Endothelial cell (in vitro differentiated cells): ENCODE results near the gene ELF5. TPM values are rescaled to one million over a fixed set of nuclear protein-coding genes. Genes with fewer than 3 reads are reported as not detected.
A peak's percentile ranks its signal among the peaks of the same experiment; 100 is the strongest.

Experiments
- DNase-seq: peaks from one replicate; pipeline ENCODE4 v3.0.0; 2021; ENCODE audit warnings: low spot score
- H3K27ac Mint-ChIP-seq: one replicate; pipeline ENCODE4 v1.8.0; 2021; ENCODE audit warnings: mixed read lengths, inconsistent platforms; ENCODE audit not compliant: unreplicated experiment
- H3K27me3 Mint-ChIP-seq: one replicate; pipeline ENCODE4 v1.8.0; 2021; ENCODE audit warnings: mild to moderate bottlenecking, moderate library complexity, mixed read lengths, inconsistent platforms; ENCODE audit not compliant: unreplicated experiment
- H3K36me3 Mint-ChIP-seq: one replicate; pipeline ENCODE4 v1.8.0; 2021; ENCODE audit warnings: mild to moderate bottlenecking, low read depth, mixed read lengths, inconsistent platforms; ENCODE audit not compliant: unreplicated experiment
- H3K4me1 Mint-ChIP-seq: one replicate; pipeline ENCODE4 v1.8.0; 2021; ENCODE audit warnings: mild to moderate bottlenecking, mixed read lengths, inconsistent platforms; ENCODE audit not compliant: unreplicated experiment
- H3K4me3 Mint-ChIP-seq: one replicate; pipeline ENCODE4 v1.8.0; 2021; ENCODE audit warnings: mild to moderate bottlenecking, mixed read lengths, inconsistent platforms; ENCODE audit not compliant: unreplicated experiment
- H3K9me3 Mint-ChIP-seq: one replicate; pipeline ENCODE4 v1.8.0; 2021; ENCODE audit warnings: mixed read lengths, inconsistent platforms; ENCODE audit not compliant: unreplicated experiment
- CTCF ChIP-seq: fragments of 200-600 bp; sonication (generic); IDR thresholded peaks from one replicate; pipeline ENCODE4 v1.5.0; 2021; ENCODE audit warnings: antibody characterized with exemption; ENCODE audit not compliant: unreplicated experiment
- total RNA-seq: library from RNA; stranded (reverse); fragmentation: NEBNext Ultra II Directional; extraction: Animal tissue kit (Norgen Biotek cat#: 25700); gene quantifications from one replicate; pipeline ENCODE4 v1.2.1, GENCODE V29; 2021; ENCODE audit not compliant: unreplicated experiment

Gene ELF5
- total RNA-seq, 1 donor from 2014 or later, result not detected

- peaks cover 16% of the 10 kb centered on the region for H3K9me3 Mint-ChIP-seq
Measured at GRCh38 chr11:34468209-34468841, 45.3 kb downstream of the ELF5 start.

GRCh38 chr11:34466802-34467488 is 46.6 kb downstream of the ELF5 start:
- Mint-ChIP-seq H3K27me3 (peaks cover 3% of the 10 kb centered on the region), H3K36me3 (peaks cover 66% of the 10 kb centered on the region), H3K4me1 (no peaks in the 10 kb centered on the region), H3K9me3 (peaks cover 16% of the 10 kb centered on the region), H3K4me3 (peak overlapping the region; percentile 16), H3K27ac (no peak overlapping the region)
- DNase-seq, result no peak
- TF ChIP-seq CTCF, result no peak

More at GRCh38 chr11:34468209-34468841, 45.3 kb downstream of the ELF5 start:
- H3K27ac Mint-ChIP-seq, result no peak overlapping the region
- H3K27me3 Mint-ChIP-seq, result peaks cover 3% of the 10 kb centered on the region
- H3K36me3 Mint-ChIP-seq, result peaks cover 63% of the 10 kb centered on the region
- no peaks in the 10 kb centered on the region for H3K4me1 Mint-ChIP-seq
- peak; percentile 9 for DNase-seq
- peak overlapping the region; percentile 70 for H3K4me3 Mint-ChIP-seq
- no peak for TF ChIP-seq CTCF

- Mint-ChIP-seq H3K36me3 (peaks cover 66% of the 10 kb centered on the region), H3K4me1 (no peaks in the 10 kb centered on the region), H3K9me3 (peaks cover 16% of the 10 kb centered on the region), H3K27me3 (peaks cover 3% of the 10 kb centered on the region), H3K4me3 (no peak overlapping the region), H3K27ac (no peak overlapping the region)
- DNase-seq, result no peak
- TF ChIP-seq CTCF, result no peak
Measured at GRCh38 chr11:34464591-34465051, 49.0 kb downstream of the ELF5 start.

DNA sequence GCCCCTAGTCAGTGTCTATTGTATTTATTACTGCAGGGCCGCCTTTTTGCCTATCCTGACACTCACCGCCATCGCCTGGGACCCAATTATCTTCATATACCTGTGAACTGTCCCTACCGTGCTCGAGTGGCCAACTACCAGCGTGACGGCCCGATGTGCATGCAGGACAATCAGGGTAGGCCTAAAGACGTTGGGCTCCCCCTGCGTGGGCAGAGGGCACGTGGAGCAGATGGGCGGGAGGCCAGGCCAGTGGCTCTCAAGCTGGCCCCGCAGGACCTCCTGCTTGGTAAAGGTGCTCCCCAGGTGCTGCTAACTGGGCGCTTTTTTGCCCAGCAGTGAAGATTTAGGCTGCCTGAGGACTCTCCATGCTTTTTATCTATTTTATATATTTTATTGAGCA is 52.4 kb downstream of the ELF5 start:
- Mint-ChIP-seq H3K9me3 (peaks cover 7% of the 10 kb centered on the region), H3K27me3 (no peaks in the 10 kb centered on the region), H3K4me1 (no peaks in the 10 kb centered on the region), H3K27ac (no peak overlapping the region), H3K4me3 (no peak overlapping the region), H3K36me3 (peaks cover 46% of the 10 kb centered on the region)
- TF ChIP-seq CTCF, result no peak
- no peak for DNase-seq

DNA sequence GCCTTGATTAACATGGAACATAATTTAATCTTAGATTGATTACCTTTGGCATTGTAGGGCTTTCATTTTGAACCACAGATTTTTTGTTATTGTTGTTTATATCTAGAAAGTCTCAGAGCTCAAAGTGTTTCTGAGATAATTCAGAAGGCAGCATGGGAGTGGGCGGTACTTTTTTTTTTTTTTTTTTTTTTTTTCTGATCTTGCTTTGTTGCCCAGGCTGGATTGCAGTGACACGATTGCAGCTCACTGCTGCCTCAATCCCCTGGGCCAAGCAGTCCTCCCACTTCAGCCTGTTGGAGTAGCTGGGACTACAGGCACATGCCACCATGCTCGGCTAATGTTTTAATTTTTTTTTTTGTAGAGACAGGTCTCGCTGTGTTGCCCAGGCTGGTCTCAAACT is 53.3 kb downstream of the ELF5 start:
- no peak for DNase-seq
- no peak for TF ChIP-seq CTCF
- no peaks in the 10 kb centered on the region for H3K27me3 Mint-ChIP-seq
- H3K4me3 Mint-ChIP-seq, result no peak overlapping the region
- H3K36me3 Mint-ChIP-seq, result peaks cover 37% of the 10 kb centered on the region
- H3K27ac Mint-ChIP-seq, result no peak overlapping the region
- H3K9me3 Mint-ChIP-seq, result no peaks in the 10 kb centered on the region
- no peaks in the 10 kb centered on the region for H3K4me1 Mint-ChIP-seq
